Measurements from ENCODE around the gene COL16A1.

COL16A1 gene

DNA sequence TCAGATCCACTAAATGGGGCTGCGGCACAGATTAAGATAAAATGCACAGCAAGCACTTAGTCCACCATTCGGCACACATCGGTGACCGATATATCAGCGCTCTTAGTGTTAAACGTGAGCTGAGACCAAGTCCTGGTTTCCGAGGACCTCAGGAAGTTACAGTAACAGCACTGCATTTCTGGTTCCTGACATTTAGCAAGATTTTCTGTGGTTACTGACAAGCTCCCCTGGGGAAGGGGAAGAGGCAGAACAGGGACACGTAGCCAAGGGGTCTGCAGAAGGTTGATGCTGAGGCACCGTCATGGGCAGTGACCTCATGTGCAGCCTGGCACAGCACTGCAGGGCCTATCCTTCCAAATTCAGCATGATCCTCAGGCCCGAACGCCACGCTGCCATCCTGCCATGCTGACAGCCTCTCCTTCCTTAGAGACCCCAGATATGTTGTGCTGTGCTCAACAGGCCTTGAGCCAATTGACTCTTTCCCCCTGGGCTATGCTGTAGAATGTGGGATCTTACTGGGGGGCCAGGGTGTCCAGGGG lies 45.8 kb downstream of the COL16A1 start:
- POLR2A ChIA-PET, result no interaction called here
- Histone ChIP-seq H3K9me3 (ENCODE audit: control extremely low read depth in 1 of 5, control insufficient read depth in 4 of 5, insufficient read depth in 2 of 5, low read depth in 1 of 5, low read length in 4 of 5) (no peaks in the 10 kb centered on the region), H3K27ac (ENCODE audit: insufficient read depth in 1 of 2, low read depth in 1 of 2, low read length in 2 of 2, poor library complexity in 1 of 2, severe bottlenecking in 2 of 2) (no peak overlapping the region), H3K4me3 (ENCODE audit: control insufficient read depth in 1 of 7, extremely low read depth in 1 of 7, insufficient read depth in 4 of 7, low read depth in 2 of 7, low read length in 6 of 7) (no peak overlapping the region), H3K4me1 (ENCODE audit: control extremely low read depth in 1 of 4, control insufficient read depth in 4 of 4, insufficient read depth in 4 of 4, low read length in 3 of 4) (peaks cover 0 to 5% (median 0%) of the 10 kb centered on the region in 4 experiments), H3K27me3 (replicated peaks in 2 of 5; ENCODE audit: control insufficient read depth in 4 of 5, insufficient read depth in 5 of 5, low read length in 4 of 5) (no peaks in the 10 kb centered on the region), H3K36me3 (ENCODE audit: control insufficient read depth in 4 of 4, insufficient read depth in 4 of 4, low read length in 3 of 4) (no peaks in the 10 kb centered on the region)
- 83% methylated on average over 12 of the region's 12 CpGs for WGBS (ENCODE audit: insufficient coverage)
- no peak for DNase-seq
- CTCF ChIA-PET, result interaction anchor here (0.8 to 1.6 kb wide), 3 partner anchors 15 to 102 kb away, joined by 3 read pairs; no protein-coding TSS in a partner anchor

DNA sequence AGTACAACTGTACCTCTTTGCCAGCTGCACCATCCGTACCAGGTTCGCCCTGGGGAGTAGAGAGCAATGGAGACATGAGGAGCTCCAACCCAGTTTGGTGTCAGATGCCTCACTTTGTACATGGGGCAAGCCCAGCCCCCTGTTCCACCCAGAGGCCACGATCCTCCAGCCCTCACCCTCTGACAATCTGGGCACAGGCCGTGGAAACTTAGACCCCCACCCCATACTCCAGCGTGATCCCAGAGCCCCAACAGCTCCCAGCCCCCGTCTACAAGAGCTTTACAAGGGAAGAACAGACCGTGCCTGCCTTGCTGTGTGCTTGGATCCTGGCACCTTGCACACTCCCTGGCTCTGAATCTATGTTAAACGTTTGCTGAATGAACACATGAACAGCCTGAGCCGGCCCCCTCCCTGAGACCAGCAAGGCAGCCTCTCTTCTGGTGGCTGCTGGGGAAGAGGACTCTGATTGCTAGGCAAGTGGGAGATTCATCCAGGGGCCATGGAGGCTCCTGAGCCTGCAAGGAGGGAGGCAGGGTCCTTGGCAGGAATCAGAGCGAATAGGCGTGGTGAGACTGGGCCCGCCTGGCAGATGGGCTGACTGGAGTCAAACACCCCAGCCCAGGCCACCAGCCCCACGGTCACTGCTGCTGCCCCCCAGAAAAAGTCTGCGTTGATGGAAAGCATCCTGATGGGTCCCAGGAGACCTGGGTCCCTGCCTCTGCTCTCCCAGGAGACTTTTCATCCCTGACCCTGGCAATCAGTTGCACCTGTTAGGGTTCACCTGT lies 46.6 kb downstream of the COL16A1 start:
- CTCF ChIA-PET, result interaction anchor here (0.8 to 2.1 kb wide), 6 partner anchors 11 to 132 kb away, joined by 3 to 7 read pairs (median 3); no protein-coding TSS in a partner anchor
- Histone ChIP-seq H3K4me1 (ENCODE audit: control extremely low read depth in 1 of 4, control insufficient read depth in 4 of 4, insufficient read depth in 4 of 4, low read length in 3 of 4) (peaks cover 0 to 5% (median 0%) of the 10 kb centered on the region in 4 experiments), H3K4me3 (ENCODE audit: control insufficient read depth in 1 of 7, extremely low read depth in 1 of 7, insufficient read depth in 4 of 7, low read depth in 2 of 7, low read length in 6 of 7) (no peak overlapping the region), H3K36me3 (ENCODE audit: control insufficient read depth in 4 of 4, insufficient read depth in 4 of 4, low read length in 3 of 4) (no peaks in the 10 kb centered on the region), H3K27ac (ENCODE audit: insufficient read depth in 1 of 2, low read depth in 1 of 2, low read length in 2 of 2, poor library complexity in 1 of 2, severe bottlenecking in 2 of 2) (no peak overlapping the region), H3K9me3 (ENCODE audit: control extremely low read depth in 1 of 5, control insufficient read depth in 4 of 5, insufficient read depth in 2 of 5, low read depth in 1 of 5, low read length in 4 of 5) (no peaks in the 10 kb centered on the region), H3K27me3 (replicated peaks in 2 of 5; ENCODE audit: control insufficient read depth in 4 of 5, insufficient read depth in 5 of 5, low read length in 4 of 5) (no peaks in the 10 kb centered on the region)
- POLR2A ChIA-PET, result no interaction called here
- no peak for DNase-seq
- WGBS (ENCODE audit: insufficient coverage), result 97% methylated on average over 13 of the region's 14 CpGs

DNA sequence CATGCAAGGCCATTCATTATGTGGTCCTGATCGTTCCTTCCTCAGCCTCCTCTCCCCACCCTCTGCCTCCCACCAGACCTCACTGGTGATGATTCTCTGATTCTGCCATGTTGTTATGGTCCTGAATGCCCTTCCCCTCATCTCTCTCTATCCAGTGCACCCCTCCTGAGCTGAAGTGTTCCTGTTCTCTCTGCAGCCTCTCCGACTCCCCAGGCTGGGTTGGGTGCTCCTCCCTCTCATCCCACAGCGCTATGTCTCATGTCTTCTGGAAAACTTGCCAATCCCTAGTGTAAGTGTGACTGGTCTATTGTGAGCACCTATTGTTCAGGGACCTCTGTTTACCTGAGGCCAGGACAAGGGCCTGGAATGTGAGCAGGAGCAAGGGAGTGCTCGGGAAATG lies 48.1 kb downstream of the COL16A1 start:
- Histone ChIP-seq H3K4me3 (ENCODE audit: control insufficient read depth in 1 of 7, extremely low read depth in 1 of 7, insufficient read depth in 4 of 7, low read depth in 2 of 7, low read length in 6 of 7) (no peak overlapping the region), H3K27ac (ENCODE audit: insufficient read depth in 1 of 2, low read depth in 1 of 2, low read length in 2 of 2, poor library complexity in 1 of 2, severe bottlenecking in 2 of 2) (no peak overlapping the region), H3K4me1 (ENCODE audit: control extremely low read depth in 1 of 4, control insufficient read depth in 4 of 4, insufficient read depth in 4 of 4, low read length in 3 of 4) (peaks cover 0 to 5% (median 0%) of the 10 kb centered on the region in 4 experiments), H3K9me3 (ENCODE audit: control extremely low read depth in 1 of 5, control insufficient read depth in 4 of 5, insufficient read depth in 2 of 5, low read depth in 1 of 5, low read length in 4 of 5) (no peaks in the 10 kb centered on the region), H3K36me3 (ENCODE audit: control insufficient read depth in 4 of 4, insufficient read depth in 4 of 4, low read length in 3 of 4) (no peaks in the 10 kb centered on the region), H3K27me3 (replicated peaks in 2 of 5; ENCODE audit: control insufficient read depth in 4 of 5, insufficient read depth in 5 of 5, low read length in 4 of 5) (no peaks in the 10 kb centered on the region)
- CTCF ChIA-PET, result interaction anchor here (2.1 kb wide), 1 partner anchor 9 kb away, joined by 7 read pairs; no protein-coding TSS in a partner anchor
- whole genome bisulfite sequencing (ENCODE audit: insufficient coverage), result 88% methylated on average over 3 of the region's 4 CpGs
- POLR2A ChIA-PET, result no interaction called here
- DNase-seq, result no peak

DNA sequence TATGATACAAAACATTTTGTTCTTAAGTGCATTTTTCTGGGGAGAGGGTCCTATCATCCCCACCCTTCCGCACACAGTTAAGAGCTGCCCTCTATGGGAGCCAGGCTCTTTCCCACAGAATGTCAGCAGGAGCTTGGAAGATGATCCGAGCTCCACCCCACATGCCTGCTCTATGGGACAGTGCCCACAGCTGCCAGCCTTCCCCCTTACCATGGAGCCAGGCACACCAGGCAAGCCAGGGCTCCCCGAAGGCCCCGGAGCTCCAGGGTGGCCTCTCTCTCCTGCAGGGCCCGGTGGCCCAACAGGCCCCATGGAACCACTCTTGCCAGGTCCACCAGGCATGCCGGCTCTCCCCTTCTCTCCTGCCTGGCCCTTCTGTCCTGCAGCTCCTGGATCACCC lies 48.7 kb downstream of the COL16A1 start:
- Histone ChIP-seq H3K4me1 (ENCODE audit: control extremely low read depth in 1 of 4, control insufficient read depth in 4 of 4, insufficient read depth in 4 of 4, low read length in 3 of 4) (peaks cover 0 to 5% (median 0%) of the 10 kb centered on the region in 4 experiments), H3K9me3 (ENCODE audit: control extremely low read depth in 1 of 5, control insufficient read depth in 4 of 5, insufficient read depth in 2 of 5, low read depth in 1 of 5, low read length in 4 of 5) (no peaks in the 10 kb centered on the region), H3K4me3 (ENCODE audit: control insufficient read depth in 1 of 7, extremely low read depth in 1 of 7, insufficient read depth in 4 of 7, low read depth in 2 of 7, low read length in 6 of 7) (no peak overlapping the region), H3K36me3 (ENCODE audit: control insufficient read depth in 4 of 4, insufficient read depth in 4 of 4, low read length in 3 of 4) (no peaks in the 10 kb centered on the region), H3K27me3 (replicated peaks in 2 of 5; ENCODE audit: control insufficient read depth in 4 of 5, insufficient read depth in 5 of 5, low read length in 4 of 5) (no peaks in the 10 kb centered on the region), H3K27ac (ENCODE audit: insufficient read depth in 1 of 2, low read depth in 1 of 2, low read length in 2 of 2, poor library complexity in 1 of 2, severe bottlenecking in 2 of 2) (no peak overlapping the region)
- CTCF ChIA-PET, result interaction anchor here (0.9 to 2.1 kb wide), 2 partner anchors 8 to 62 kb away, joined by 3 to 7 read pairs; no protein-coding TSS in a partner anchor
- DNase-seq, result no peak
- 98% methylated on average over 6 of the region's 6 CpGs for WGBS (ENCODE audit: insufficient coverage)
- POLR2A ChIA-PET, result no interaction called here

DNA sequence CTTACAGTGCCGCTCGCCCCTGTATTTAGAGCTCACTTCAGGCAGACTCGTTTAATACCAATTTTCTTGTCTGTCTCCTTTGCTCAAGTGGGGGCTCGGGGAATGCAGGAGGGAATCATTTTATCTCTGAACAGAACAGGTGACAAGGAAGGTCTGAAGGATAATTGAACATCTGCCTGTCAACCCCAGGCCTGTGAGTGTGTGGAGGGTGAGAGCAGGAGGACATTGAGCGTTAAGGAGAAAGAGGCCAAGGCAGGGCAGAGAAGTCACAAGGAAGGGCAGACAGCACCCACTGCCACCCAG lies 49.4 kb downstream of the COL16A1 start:
- Histone ChIP-seq H3K27ac (ENCODE audit: insufficient read depth in 1 of 2, low read depth in 1 of 2, low read length in 2 of 2, poor library complexity in 1 of 2, severe bottlenecking in 2 of 2) (no peak overlapping the region), H3K27me3 (replicated peaks in 2 of 5; ENCODE audit: control insufficient read depth in 4 of 5, insufficient read depth in 5 of 5, low read length in 4 of 5) (no peaks in the 10 kb centered on the region), H3K4me3 (ENCODE audit: control insufficient read depth in 1 of 7, extremely low read depth in 1 of 7, insufficient read depth in 4 of 7, low read depth in 2 of 7, low read length in 6 of 7) (no peak overlapping the region), H3K4me1 (ENCODE audit: control extremely low read depth in 1 of 4, control insufficient read depth in 4 of 4, insufficient read depth in 4 of 4, low read length in 3 of 4) (peaks cover 0 to 5% (median 0%) of the 10 kb centered on the region in 4 experiments), H3K9me3 (ENCODE audit: control extremely low read depth in 1 of 5, control insufficient read depth in 4 of 5, insufficient read depth in 2 of 5, low read depth in 1 of 5, low read length in 4 of 5) (no peaks in the 10 kb centered on the region), H3K36me3 (ENCODE audit: control insufficient read depth in 4 of 4, insufficient read depth in 4 of 4, low read length in 3 of 4) (no peaks in the 10 kb centered on the region)
- no peak for DNase-seq
- CTCF ChIA-PET, result no interaction called here
- POLR2A ChIA-PET, result no interaction called here
- WGBS (ENCODE audit: insufficient coverage), result 95% methylated on average over 5 of the region's 5 CpGs

DNA sequence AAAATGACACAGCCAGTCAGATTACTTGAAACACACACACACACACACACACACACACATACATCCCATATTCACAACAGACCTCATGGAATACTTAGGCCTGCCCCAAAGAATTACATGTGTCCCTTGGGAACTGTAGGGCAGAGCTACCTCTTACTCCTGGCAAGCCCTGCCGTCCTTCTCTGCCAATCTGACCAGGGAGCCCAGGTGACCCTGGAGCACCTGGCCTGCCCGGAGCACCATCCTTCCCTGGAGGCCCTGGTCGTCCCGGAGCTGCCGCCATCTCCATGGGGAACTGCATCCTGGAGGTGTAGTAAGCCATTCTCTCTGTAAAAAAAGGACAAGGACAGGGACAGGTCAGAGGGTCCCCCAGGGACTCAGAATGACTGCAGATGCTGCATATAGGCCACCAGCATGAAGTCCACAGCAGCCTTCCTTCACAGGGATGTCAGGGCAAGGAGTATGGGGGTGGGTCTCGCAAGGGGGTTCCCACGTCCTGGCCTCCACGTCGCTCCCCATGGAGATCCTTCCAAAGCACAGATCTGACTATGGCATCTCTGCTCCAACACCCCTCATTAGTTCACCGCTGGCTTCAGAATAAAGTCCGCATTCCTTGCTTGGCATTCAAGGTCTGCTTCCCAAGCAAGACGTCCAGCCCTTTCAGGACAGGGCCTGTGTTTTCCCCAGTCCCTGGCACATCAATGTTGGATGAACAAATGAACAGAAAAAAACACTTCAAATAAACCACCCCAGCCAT lies 49.9 kb downstream of the COL16A1 start:
- Histone ChIP-seq H3K4me3 (ENCODE audit: control insufficient read depth in 1 of 7, extremely low read depth in 1 of 7, insufficient read depth in 4 of 7, low read depth in 2 of 7, low read length in 6 of 7) (no peak overlapping the region), H3K27me3 (replicated peaks in 2 of 5; ENCODE audit: control insufficient read depth in 4 of 5, insufficient read depth in 5 of 5, low read length in 4 of 5) (no peaks in the 10 kb centered on the region), H3K4me1 (ENCODE audit: control extremely low read depth in 1 of 4, control insufficient read depth in 4 of 4, insufficient read depth in 4 of 4, low read length in 3 of 4) (peaks cover 0 to 5% (median 0%) of the 10 kb centered on the region in 4 experiments), H3K9me3 (ENCODE audit: control extremely low read depth in 1 of 5, control insufficient read depth in 4 of 5, insufficient read depth in 2 of 5, low read depth in 1 of 5, low read length in 4 of 5) (no peaks in the 10 kb centered on the region), H3K36me3 (ENCODE audit: control insufficient read depth in 4 of 4, insufficient read depth in 4 of 4, low read length in 3 of 4) (no peaks in the 10 kb centered on the region), H3K27ac (ENCODE audit: insufficient read depth in 1 of 2, low read depth in 1 of 2, low read length in 2 of 2, poor library complexity in 1 of 2, severe bottlenecking in 2 of 2) (no peak overlapping the region)
- ChIA-PET POLR2A (interaction anchor here (1.8 kb wide), 1 partner anchor 10 kb away, joined by 5 read pairs; no protein-coding TSS in a partner anchor), CTCF (interaction anchor here (1.1 to 1.2 kb wide), 2 partner anchors 9 to 21 kb away, joined by 3 read pairs; no protein-coding TSS in a partner anchor)
- WGBS (ENCODE audit: insufficient coverage), result 96% methylated on average over 12 of the region's 12 CpGs
- no peak for DNase-seq
